HG03064 (cell line): Measurements from ENCODE around the gene PRTFDC1.
"Not testable (repeated sequence)": the region's sequence is repeated elsewhere in the genome, so short reads cannot be mapped to it uniquely, and the experiment has no call there.

Source experiments
- ATAC-seq: cut with Tn5 transposase; IDR thresholded peaks from one replicate; pipeline ENCODE4 v1.9.1; 2021; ENCODE audit warnings: low read depth; ENCODE audit not compliant: unreplicated experiment

Gene PRTFDC1

GRCh38 chr10:24952143-24952706, at the start of gene PRTFDC1:
Gene PRTFDC1 (minus strand): TSS chr10:24952606. CDS start chr10:24952575, 31 bp downstream.
- peak; percentile 25 for ATAC-seq

DNA sequence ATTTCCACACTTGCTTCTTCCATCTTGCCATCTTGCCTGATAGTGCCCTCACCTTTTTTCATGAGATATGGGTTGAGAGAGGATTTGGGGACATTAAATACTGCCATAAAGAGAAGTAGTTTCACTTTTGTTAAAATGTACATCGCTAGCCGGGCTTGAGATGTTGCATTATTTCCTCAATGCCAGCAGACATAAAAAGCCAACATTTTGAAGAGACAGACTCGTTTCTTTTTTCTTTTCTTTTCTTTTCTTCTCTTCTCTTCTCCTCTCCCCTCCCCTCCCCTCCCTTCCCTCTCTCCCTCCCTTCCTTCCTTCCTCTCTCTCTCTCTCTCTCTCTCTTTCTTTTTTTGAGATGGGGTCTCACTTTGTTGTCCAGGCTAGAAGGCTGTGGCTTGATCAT, 45.6 kb upstream of the PRTFDC1 start:
- ATAC-seq, result no peak

GRCh38 chr10:24995072-24995471, 42.7 kb upstream of the PRTFDC1 start:
- ATAC-seq, result no peak

GRCh38 chr10:24993237-24993958, 41.0 kb upstream of the PRTFDC1 start:
- ATAC-seq, result no peak

DNA sequence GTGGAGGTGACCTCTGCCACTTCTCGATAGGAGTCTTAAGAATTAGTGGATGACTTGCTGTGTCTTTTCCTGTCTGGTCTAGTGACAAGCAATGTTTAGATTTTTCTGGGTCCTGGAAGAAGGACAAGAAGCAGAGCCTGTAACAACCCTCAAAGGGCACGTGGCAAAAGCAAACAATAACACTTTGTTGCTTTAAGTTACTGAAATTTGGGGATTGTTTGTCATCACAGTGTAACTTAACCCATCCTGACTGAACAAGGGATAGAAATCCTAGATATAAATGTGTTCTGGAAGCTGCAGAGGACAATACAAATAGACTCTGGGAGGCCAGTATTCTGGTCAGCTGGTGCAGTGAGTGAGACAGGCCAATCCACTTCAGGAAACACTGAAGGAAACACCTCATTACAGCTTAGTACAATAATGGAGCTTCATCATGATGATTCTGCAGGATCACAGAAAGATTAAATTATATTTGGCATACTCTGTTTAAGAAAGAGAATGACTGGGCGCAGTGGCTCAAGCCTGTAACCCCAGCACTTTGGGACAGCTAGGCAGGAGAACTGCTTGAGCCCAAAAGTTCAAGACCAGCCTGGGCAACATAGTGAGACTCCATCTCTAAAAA, 40.2 kb upstream of the PRTFDC1 start:
- ATAC-seq, result no peak

GRCh38 chr10:24991298-24991697, 38.9 kb upstream of the PRTFDC1 start:
- ATAC-seq, result no peak

- no peak for ATAC-seq
Measured at GRCh38 chr10:24989867-24990266, 37.5 kb upstream of the PRTFDC1 start.

DNA sequence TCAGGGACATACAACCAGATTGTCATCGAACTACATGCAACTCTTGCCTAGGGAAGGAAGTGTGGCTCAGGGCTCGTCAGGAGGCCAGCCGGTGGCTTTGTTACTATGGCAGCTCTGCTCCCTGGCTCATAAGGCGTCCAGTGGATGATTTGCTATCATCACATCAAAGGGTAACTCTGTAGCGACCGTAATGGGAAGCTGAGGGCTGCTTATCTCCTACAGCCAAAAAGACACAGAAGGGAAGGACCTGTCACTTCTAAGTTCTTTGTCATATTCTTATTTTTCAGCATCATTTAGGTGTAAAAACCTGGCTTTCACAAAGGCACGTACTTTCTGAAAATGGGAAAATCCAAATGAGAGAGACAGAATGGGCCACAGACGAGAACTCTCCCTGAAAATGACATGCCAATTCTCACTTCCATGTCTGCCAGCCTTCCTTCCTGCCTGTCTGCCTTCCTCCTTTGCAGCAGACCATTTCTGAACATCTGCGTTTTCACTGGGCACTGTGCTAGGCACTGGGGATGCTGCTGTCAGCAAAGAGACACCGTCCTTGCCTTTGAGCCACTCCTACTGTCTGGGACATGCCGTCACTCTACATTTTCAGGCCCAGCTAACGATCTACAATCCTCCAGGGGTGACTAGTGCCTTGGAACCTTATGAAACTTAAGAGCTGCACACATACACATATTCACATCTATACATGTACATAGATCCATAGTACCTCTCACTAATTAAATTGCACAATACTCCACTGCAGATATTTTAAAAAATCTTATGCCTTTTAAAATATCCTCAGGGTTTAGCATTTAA, 36.6 kb upstream of the PRTFDC1 start:
- ATAC-seq, result no peak

DNA sequence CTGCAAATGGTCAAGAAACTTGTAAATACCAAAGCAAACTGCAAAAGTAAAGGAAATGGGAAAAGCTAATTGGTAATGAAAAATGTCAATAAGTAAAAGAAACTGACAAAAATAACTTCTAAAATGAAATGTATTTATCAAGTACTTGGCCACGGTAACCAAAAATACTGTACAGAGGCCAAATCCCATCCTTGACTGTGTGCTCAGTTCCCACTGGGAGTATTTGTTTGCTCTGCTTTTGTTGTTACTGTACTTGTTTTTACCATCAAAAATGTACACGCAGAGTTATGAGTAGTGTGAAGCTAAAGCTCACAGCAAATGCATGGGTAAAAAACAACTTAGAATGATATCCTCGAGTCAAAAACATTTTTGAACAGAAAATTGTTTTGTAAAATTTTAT, 32.5 kb upstream of the PRTFDC1 start:
- no peak for ATAC-seq

GRCh38 chr10:24983946-24984345, 31.5 kb upstream of the PRTFDC1 start:
- ATAC-seq, result no peak

- ATAC-seq, result no peak
Measured at GRCh38 chr10:24983130-24983529, 30.7 kb upstream of the PRTFDC1 start.

GRCh38 chr10:24982319-24983112, 30.1 kb upstream of the PRTFDC1 start:
- ATAC-seq, result peak; percentile 79

DNA sequence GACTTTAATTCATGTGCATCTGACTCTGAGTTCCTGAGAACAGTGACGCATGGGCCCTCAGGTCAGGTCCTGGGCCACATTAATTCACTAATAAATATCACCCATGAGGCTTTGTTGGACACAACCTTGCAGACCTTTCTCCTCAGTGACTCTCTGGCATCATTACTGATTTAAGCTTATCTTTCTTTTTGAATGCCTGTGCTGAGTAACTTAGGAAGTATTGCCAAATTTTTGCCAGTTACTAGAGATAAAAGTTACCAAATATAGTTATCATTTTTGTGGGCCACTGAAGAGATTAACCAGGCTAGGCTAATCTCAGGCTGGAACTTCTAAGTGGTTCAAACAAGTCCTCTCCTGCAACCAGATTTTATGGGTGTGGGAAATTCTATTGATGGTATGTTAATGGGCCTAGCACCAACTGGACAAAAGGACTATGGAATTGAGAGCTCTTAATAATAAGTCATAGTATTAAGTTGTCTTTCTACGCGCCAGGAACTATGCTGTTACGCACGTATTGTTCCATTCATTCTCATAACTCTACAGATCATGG, 28.8 kb upstream of the PRTFDC1 start:
- ATAC-seq, result no peak

GRCh38 chr10:24979685-24980084, 27.3 kb upstream of the PRTFDC1 start:
- ATAC-seq, result no peak

DNA sequence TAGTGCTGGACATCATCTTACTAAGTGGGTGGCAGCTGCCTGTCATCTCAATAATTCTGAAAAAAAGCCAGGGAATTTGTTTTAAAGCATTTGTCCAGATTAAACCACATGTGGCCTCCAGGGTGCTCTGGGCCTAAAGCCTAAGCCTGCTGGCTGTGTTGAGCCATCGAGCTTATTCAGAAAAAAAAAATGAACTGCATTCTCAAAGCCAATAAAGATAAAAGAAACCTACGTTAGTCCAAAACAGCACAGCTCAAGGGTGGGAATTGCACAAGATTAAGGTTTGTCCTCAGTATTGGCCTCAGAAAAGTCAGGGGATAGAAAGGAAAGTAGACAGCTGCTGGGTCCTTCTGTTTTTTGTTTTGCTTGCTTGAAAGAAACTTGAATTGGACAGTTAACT, 22.6 kb upstream of the PRTFDC1 start:
- no peak for ATAC-seq

DNA sequence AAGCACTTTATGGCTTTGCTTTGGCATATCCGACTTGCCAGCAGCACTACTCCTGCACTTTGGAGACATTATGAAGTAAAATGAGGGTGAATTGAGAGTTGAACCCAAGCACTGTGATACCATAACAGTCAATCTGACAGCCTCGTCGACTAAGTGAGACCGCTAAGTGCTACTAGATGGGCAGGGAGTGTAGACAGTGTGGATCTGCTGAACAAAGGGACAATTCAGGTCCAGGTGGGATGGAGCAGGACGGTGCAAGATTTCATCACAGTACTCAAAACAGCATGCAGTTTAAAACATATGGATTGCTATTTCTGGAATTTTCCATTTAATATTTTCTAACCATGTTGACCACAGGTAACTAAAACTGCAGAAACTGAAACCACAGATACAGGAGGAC, 20.8 kb upstream of the PRTFDC1 start:
- ATAC-seq, result no peak

GRCh38 chr10:24971374-24971773, 19.0 kb upstream of the PRTFDC1 start:
- ATAC-seq, result no peak

DNA sequence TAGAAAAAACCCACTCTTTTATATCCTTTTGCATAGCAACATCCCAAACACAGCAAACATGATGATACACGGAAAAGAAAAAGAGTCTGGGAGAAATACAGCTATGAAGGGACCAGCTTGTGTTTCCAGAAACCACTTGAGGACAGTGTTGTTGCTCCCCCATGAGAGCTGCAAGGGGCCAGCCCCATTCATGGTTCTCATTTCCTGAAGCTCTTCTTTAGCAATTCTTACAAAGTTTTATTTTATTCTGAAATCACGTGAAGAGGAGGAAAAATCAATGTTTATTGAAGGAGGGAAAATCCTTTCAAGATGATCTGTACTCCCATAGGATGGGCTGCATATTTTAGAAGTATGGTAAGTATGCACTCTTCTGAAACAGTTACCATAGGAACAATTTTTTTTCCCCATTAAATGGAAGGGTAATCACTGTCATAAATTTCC, 17.5 kb upstream of the PRTFDC1 start:
- ATAC-seq, result no peak

DNA sequence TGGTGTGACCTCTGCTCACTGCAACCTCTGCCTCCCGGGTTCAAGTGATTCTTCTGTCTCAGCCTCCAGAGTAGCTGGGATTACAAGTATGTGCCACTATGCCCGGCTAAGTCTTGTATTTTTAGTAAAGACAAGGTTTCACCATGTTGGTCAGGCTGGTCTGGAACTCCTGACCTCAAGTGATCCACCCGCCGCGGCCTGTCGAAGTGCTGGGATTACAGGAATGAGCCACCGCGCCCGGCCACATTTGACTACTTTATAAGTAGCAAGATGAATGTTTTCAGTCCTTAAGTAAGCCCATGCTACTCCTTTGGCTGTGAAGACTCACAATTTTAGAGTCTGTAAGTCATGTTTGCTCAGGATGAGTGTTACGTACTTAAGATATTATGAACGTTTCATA, 16.5 kb upstream of the PRTFDC1 start:
- not testable (repeated sequence) for ATAC-seq

- ATAC-seq, result no peak
Measured at GRCh38 chr10:24968349-24968748, 15.9 kb upstream of the PRTFDC1 start.
